AG04449 (cell line): ENCODE data around the gene ELP5.

Experiments used
- CTCF ChIA-PET: fragments of 350-600 bp; formaldehyde crosslinking; extraction: SDS; loops from one replicate; lab custom pipeline; 2021; ENCODE audit warnings: antibody characterized with exemption; lab: Yijun Ruan, JAX
- POLR2A ChIA-PET: fragments of 400-600, 350-600 bp; formaldehyde crosslinking; extraction: SDS; loops from one replicate; lab custom pipeline; 2020; ENCODE audit warnings: antibody characterized with exemption, inconsistent platforms; lab: Yijun Ruan, JAX
- DNase-seq: peaks from one replicate; pipeline ENCODE4 v3.0.0-alpha.2; 2010; ENCODE audit warnings: low read depth, low spot score
- H3K4me3 ChIP-seq: 2 replicates; pipeline ENCODE4 v1.5.1; 2011; ENCODE audit warnings: low read depth, mild to moderate bottlenecking, control low read depth, low read length
- TF ChIP-seq, protein P1 (sequence below): IDR thresholded peaks from one replicate; pipeline ENCODE4 v1.5.1; 2011; ENCODE audit warnings: mild to moderate bottlenecking, moderate library complexity, low read length, control low read depth, inconsistent platforms; ENCODE audit not compliant: insufficient read depth; ENCODE audit errors: missing control alignments

Gene ELP5

DNA sequence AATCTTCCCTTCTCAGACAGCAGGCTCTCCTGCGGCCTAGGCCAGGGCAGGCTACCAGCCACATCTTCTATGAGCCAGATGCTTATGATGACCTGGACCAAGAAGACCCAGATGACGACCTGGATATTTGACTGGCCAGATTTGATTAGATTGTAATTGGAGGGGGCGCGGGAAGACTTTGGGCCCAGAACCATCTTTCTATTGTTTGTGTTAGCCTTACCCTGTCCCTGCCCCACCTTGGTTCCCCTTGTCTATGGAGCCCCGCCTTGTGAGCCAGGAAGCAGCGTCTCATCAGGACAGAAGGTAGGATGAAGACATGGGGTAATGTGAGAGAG, 7.5 kb downstream of the ELP5 start:
- DNase-seq, result no peak
- no peak overlapping the region for H3K4me3 ChIP-seq
- CTCF ChIA-PET, result interaction anchor here (1.2 to 3.3 kb wide), 4 partner anchors 21 to 301 kb away, joined by 3 to 13 read pairs (median 8); no protein-coding TSS in a partner anchor
- TF ChIP-seq, protein P1, sequence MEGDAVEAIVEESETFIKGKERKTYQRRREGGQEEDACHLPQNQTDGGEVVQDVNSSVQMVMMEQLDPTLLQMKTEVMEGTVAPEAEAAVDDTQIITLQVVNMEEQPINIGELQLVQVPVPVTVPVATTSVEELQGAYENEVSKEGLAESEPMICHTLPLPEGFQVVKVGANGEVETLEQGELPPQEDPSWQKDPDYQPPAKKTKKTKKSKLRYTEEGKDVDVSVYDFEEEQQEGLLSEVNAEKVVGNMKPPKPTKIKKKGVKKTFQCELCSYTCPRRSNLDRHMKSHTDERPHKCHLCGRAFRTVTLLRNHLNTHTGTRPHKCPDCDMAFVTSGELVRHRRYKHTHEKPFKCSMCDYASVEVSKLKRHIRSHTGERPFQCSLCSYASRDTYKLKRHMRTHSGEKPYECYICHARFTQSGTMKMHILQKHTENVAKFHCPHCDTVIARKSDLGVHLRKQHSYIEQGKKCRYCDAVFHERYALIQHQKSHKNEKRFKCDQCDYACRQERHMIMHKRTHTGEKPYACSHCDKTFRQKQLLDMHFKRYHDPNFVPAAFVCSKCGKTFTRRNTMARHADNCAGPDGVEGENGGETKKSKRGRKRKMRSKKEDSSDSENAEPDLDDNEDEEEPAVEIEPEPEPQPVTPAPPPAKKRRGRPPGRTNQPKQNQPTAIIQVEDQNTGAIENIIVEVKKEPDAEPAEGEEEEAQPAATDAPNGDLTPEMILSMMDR, result no peak
- POLR2A ChIA-PET, result interaction anchor here (0.5 to 1.2 kb wide), 3 partner anchors 22 to 70 kb away, joined by 3 to 5 read pairs (median 3); partner anchors contain the start of genes NEURL4 and SLC2A4

DNA sequence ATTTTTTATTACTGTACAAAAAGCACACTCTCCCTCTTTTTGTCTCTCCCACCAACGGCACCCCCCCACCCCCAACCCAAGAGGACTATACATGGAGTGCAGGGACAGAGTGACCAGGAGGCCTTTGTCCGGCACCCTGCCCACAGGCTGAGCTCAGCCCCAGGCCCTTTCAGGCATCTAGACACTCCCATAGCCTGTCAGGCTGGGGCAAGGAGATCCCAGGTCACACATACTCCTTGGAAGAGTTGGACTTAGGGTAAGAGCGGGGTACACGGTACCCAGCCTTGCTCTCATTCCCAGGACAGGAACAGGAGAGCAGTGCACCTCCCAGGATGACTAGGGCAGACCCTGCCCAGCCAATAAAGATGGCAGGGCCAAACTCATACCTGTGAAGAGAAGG, 8.1 kb downstream of the ELP5 start:
- CTCF ChIA-PET, result interaction anchor here (1.2 to 3.3 kb wide), 4 partner anchors 20 to 301 kb away, joined by 3 to 13 read pairs (median 8); no protein-coding TSS in a partner anchor
- POLR2A ChIA-PET, result interaction anchor here (1.1 to 1.2 kb wide), 2 partner anchors 21 to 69 kb away, joined by 3 to 5 read pairs; partner anchors contain the start of genes NEURL4 and SLC2A4
- no peak for DNase-seq
- TF ChIP-seq, protein P1, result no peak
- no peak overlapping the region for H3K4me3 ChIP-seq

DNA sequence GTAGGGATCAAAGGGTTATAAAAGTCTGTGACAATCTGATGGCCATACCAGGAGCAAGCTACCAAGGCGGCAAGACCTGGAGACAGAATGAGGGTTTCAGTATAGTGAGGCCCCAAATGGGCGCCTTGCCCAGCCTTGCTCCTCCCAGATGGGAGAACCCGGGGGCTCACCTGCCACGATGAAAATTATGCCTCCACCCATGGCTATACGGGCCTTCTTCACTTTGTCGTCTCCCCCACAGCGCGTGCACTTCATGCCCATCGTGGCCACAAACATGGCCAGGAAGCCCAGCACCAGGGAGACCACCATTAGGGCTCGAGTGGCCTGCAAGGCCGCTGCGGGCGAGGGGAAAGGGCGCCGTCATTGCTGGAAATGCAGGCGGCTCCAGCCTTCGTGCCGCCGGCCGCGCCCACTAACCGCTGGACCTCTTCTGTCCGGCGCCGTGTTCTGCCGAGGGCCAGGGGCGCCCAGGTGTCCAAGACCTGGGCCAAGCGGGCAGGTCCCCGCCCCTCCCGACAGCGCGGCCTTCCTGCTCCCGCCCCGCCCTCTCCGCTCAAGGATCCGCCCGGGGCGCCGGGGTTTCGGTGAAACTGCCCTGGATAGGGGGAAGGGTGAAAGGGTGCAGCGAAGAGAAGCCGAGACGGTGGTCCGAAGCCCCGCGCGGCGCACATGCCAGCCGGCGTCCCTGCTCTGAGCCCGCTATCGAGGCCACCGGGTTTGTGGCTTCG, 8.8 kb downstream of the ELP5 start:
- ChIA-PET POLR2A (interaction anchor here (0.6 to 1.1 kb wide), 2 partner anchors 69 to 144 kb away, joined by 4 to 5 read pairs; partner anchors contain the start of gene NEURL4), CTCF (interaction anchor here (2.2 to 3.3 kb wide), 3 partner anchors 19 to 300 kb away, joined by 7 to 13 read pairs (median 8); no protein-coding TSS in a partner anchor)
- TF ChIP-seq, protein P1, result no peak
- no peak for DNase-seq
- peak overlapping the region; percentile 48 for H3K4me3 ChIP-seq

DNA sequence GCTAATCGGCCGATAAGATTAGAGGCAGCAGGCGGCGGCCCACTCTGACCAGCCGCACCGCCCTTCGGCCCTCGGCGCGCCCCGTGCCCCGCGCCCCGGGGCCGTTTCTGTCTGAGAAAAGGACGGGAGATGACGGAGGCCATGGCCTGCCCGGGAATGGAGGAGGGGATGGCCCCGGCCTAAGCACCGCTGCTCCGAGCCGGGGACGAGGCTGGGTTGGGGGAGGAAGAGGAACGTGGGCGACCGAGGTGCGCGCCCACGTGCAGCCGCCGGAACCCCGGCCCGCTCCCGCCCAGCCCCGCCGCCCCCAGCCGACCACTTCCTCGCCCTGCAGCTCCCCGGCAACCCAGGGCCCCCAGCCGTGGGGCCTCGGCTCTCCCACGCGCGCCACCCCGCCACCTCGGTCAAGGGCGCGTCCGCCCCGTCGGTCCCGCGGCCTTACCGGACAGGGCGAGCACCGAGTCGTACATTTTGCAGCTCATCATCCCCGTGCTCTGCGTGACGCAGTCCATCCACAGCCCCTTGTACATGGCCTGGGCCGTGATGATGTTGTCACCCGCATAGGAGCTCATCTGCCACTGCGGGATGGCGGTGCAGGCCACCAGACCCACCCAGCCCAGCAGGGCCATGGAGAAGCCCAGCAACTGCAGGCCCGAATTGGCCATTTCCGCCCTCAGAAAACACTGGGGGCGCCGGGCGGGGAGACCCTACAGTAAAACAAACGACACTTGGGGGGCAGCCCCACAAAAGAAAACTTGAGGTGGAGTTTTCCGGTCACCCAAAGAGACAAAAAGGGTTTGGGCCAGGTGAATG, 9.6 kb downstream of the ELP5 start:
- ChIA-PET POLR2A (interaction anchor here (0.6 kb wide), 1 partner anchor 143 kb away, joined by 4 read pairs; no protein-coding TSS in a partner anchor), CTCF (no interaction called here)
- TF ChIP-seq, protein P1, result no peak
- peak overlapping the region; percentile 48 for H3K4me3 ChIP-seq
- DNase-seq, result no peak

DNA sequence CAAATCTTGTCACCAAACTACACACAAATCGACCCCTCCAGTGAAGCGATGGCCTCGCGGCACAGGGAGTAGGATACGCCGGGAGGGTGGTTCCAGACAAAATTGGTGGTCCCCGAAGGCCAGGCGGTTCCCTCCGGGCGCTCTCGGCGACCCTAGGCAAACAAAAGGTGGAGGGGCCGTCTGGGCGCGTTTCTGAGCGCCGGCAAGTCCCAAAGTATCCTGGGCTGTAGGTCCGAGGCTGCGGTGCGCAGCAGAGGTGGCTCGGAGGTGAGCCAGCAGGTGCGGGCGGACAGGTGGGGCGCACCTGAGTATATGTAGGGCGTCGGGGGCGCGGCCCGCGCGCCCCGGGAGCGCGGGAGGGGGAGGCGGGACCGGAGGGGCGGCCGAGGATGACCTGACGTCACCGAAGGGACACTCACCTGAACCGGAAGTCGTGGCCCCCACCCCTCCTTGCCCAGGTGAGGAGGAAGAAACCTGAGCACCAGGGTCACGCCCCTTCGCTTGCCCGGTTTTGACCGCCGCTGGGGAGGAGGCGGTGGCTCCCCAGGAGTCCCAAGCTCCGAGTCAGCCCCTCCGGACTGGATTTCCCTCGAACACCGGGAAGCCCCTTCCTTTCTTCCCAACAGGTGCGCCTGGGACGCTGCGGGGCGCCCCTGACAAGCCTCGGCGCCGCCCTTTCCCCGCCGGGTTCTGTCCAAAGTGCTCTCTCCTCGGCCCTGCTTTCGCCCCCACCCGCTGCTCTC, 10.3 kb downstream of the ELP5 start, which contains the start of gene CLDN7:
CLDN7 (minus strand) TSS at position 287 of the 743 bp plus-strand sequence. CDS start 435 bp downstream, outside the sequence.
- POLR2A ChIA-PET, result no interaction called here
- CTCF ChIA-PET, result no interaction called here
- TF ChIP-seq, protein P1, result no peak
- peak within 1 kb of the TSS; percentile 48 for H3K4me3 ChIP-seq
- DNase-seq, result no peak
